ENCODE measurements around the gene ALK.

ALK gene

DNA sequence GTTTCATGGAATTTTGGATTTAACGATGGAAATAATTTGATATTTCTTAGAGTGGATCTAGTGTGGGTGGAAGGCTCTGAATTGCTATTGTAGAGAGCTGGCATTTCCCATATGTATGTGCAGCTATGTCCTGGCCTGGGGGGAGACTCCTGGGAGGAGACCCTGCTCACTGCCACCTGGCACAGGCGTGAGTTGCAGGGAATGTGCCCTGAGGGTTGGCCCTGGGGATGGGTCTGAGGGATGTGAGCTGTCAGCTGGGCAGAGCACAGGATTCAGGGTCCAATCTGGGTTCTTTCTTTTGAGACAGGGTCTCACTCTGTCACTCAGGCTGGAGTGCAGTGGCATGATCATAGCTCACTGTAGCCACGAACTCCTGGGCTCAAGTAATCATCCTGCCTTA is 686.0 kb downstream of the ALK start:
- DNase-seq = no peak

DNA sequence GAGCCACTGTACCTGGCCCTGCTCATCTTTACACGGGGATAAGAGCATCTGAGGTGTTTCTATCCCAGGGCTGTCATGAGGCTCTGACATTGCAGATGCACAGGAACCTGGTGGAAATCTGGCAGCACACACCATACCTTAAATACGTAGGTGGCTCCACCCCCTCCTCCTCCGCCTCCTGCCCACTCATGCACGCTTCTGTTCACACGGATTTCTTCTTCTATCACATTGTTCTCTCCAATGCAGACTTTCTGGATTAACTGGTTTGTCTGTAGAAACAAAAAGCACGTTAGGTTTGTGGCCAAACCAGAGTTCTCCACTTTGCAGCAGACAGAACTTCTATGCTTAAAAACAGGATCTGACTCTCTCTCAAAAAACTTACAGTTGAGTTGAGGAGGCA is 688.0 kb downstream of the ALK start:
- no peak for DNase-seq

DNA sequence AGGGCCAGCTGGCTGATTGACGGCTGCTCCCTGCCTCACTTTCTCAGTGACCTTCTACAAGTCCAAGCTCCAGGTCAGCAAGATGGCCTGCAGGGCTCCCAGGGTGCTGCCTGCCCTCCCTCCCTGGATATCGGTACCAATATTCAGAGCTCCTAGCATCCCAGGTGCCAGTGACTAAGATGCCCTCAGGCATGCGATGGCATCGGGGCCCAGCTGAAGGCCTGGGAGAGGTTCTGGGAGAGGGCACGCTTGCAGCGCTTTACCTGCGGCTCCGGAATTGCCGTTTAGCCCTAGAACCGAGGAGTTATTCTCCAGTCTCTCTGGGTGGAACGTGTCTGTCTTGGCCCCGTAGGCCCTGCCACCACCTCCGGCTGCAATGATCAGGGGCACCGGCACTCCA is 689.3 kb downstream of the ALK start:
- no peak for DNase-seq

DNA sequence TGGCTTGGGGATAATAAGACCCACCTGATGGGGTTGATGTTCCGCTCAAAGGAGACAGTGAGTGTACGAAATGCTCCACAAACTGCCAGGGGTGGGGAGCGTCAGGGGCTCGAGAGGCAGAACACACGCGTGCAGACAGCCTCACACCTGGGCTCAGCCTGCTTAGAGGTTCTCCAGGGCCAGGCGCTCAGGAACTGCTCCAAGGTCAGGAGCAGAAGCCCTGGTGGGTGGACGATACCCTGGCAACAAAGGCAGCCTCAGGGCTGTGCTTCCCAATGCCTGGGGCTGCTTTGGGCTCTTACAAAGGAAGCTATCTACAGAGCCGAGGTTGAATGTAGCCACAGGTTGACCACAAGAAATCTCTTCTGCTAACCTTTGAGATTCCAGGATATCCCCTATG is 691.7 kb downstream of the ALK start:
- DNase-seq = no peak

DNA sequence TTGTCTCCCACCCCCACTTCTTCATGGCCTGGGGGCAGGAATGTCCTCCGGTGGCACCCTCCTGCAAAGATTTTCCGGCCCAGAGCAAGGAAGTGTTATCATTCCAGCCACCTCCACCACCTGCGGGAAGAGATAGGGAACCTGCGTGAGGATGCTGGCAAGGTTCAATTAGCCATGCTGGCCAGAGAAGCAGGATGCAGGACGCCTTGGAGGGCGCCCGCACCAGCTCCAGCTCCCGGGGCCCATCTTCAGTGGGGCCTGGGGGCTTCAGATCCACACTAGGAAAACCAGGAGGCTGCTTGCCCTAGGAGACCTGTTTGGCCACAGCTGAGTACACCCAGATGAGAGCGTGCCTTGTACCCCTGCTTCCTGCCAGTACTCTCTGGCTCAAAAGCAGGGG is 692.4 kb downstream of the ALK start:
- DNase-seq = no peak

DNA sequence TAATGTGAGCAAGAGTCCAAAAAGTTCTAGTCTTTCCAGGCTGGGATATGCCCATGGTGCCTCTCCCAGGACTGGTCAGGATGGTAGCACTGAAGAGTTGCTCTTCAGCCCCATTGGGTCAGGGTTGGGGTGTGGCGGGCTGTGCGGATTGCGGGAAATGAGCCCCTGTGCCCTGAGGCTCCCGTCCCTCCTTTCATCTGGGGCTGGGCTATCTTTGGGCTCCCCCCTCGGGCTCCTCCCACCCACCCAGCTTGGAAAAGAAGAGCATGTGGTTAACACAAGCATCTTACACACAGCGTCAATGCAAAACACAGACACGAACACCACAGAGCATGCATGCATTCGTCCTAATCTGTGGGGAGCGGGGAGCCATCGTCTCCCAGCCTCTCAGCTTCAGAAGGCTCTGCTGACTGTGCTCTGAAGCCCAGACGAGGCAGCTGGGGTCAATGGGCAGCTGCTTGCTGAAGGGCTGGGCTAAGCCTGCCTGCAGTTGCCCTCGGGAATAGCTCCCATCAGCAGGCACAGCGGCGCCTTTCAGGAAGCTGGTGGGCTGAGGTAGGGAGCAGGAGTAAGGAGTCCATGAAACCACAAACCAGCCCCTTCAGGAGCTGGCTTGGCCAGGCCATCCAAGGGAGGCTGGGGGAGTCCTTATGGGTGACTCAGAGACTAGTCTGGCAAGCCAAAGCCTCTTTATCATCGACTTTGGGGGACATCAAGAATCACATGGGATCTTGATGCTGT is 693.3 kb downstream of the ALK start:
- DNase-seq = no peak

DNA sequence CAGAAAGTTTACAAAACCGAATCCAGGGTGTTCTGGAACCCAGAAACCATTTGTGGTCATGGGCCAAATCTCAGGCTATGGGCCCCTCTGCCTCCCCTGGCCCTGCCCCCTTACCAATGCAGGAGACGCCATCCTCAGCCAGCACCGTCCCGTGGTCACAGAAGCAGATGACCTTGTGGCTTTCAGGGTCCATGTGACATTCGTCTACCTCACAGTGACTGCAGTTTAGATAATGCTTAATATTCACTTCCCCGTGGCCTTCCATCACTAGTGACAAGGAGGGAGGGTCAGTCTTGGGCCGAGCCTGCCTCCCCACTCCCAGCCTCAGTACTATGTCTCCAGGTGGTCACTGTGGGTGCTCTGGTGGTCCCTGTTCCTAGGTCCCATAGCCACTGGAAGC is 694.6 kb downstream of the ALK start:
- DNase-seq = no peak

DNA sequence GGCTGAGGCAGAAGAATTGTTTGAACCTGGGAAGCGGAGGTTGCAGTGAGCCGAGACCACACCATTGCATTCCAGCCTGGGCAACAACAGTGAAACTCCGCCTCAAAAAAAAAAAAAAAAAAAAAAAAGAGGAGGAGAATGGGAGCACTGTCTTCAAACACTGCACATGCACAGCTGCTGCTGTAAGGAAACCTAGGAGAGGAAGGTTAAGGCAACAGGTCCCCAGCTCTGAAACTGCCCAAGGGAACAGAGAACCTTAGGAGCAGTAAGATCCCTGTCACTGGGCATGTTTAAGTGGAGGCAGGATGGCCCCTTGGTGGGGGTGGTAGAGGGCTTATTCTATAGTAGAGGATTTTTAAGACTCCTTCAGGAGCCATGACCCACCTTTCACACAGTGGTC is 695.0 kb downstream of the ALK start:
- no peak for DNase-seq

DNA sequence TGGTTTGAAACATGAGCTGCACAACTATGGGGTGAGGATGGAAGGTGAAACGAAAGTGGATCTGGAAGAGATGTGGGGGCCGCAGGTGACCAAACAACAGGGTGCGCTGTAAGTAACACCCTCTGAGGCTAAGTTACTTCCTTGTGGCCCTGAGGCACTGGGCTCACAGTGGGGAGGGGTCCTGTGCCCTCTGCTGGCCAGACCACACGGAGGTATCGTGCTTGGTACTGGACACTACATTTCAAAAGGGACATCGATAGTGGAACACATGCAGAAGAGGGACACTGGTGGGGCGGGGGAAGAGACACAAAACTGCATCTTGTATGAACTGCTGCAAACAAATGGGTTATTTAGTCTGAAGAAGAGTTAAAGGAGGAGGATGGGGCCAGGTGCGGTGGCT is 695.6 kb downstream of the ALK start:
- DNase-seq = no peak

DNA sequence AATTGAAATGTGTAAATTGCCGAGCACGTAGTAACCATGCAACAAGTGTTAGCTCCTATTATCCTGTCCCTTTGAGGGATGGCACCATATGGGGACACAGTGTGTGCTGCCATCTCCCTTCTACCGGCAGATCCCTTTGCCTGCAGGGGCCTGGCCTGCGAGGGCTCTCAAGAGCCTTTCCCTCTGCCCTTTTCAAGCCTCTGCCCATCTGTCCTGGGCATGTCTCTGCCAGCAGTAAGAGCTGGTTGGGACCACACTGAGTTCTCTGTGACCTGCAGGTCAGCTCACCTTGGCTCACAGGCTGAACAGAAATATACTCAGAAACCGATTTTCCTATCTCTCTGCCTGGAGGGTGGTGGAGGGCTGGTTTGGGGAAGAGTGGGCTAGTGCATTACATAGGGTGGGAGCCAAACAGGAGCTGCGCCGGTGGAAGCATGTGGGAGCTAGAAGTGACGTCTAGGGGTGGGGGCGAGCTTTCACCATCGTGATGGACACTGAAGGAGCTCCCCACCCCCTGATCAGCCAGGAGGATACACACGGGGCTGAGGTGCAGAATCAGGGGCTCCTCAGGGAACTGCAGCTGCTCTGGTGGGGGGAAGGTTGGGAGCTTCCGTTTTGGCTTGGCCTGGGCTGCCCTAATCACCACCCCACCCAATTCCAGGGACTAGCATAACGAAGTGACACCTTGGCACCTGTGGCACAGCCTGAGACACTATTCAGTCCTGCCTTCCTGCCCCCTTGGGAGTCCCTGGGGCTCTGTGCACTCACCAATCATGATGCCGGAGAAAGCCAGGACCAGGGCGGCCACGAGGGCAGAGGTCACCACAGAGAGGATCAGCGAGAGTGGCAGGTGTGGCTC is 696.5 kb downstream of the ALK start:
- DNase-seq = no peak

DNA sequence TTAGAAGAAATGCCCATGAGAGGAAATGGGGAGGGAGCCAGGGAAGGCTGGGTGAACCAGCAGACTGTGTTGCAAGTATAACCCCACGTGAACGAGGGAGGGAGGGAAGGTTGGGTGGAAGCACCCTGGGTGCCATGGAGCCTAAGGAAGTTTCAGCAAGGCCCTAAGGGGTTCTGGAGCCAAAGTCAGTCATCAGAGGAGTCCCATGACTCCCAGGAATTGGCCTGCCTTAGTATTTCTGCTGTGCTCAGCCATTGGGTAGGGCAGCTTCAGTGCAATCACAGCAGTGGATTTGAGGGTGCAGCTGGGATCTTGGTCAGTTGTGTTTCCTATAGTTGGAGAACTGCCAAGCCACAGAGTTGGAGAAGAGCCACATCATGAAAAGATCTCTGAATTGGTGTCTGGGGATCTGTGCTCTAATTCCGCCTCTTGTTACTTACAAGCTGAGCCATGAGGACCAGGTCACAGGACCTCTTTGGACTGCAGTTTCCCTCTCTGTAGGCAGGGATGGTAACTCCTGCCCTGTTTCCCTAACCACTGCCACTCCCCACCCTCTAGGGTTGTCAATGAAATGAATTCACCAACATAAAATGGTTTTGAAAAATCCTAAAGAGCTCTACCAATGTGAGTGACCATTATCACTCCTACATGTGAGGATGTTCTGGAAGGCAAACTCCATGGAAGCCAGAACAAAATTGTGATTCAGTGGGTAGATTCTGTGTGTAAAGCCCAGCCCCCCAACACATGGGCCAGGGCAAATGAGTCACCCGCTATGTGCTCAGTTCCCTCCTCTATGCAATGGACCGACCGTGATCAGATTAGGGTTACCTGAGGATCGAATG is 697.3 kb downstream of the ALK start:
- peak; percentile 40 for DNase-seq

DNA sequence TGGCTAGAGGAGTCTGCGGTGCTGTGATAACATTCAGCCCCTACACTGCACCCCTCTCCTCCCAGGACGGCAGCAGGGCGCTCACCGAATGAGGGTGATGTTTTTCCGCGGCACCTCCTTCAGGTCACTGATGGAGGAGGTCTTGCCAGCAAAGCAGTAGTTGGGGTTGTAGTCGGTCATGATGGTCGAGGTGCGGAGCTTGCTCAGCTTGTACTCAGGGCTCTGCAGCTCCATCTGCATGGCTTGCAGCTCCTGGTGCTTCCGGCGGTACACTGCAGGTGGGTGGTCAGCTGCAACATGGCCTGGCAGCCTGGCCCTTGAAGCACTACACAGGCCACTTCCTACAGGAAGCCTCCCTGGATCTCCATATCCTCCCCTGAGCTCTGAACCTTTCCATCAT is 698.1 kb downstream of the ALK start:
- no peak for DNase-seq

DNA sequence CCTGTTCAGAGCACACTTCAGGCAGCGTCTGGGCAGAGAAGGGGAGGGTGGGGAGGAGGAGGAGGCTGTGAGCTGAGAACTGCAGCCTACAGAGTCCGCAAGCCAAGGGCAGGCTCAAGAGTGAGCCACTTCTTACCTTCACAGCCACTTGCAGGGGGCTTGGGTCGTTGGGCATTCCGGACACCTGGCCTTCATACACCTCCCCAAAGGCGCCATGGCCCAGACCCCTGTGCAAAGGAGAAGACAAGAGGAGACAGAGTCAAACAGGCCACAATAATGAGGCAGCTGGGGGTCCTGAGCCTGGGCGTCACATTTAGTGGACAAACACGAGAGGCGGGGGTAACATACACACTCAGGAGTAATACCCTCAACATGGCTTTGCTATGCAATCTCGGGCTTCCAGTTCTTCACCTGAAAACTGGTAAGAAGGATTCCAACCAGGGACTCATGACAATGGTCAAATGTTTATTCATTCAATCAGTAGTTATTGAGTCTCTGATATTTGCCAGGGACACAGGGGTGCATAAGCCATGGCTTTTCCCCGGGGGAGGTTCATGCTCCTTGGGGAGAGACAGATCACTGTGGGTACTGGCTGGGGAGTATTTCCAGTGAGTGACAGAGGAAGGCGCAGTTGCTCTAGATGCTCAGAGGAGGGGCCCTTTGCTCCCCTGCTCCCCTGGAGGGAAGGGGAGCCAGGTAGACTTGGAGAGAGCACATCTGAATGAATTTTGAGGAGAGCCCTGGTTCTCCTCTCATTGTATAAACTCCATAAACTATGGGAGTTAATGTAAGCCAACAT is 698.8 kb downstream of the ALK start:
- DNase-seq = no peak

DNA sequence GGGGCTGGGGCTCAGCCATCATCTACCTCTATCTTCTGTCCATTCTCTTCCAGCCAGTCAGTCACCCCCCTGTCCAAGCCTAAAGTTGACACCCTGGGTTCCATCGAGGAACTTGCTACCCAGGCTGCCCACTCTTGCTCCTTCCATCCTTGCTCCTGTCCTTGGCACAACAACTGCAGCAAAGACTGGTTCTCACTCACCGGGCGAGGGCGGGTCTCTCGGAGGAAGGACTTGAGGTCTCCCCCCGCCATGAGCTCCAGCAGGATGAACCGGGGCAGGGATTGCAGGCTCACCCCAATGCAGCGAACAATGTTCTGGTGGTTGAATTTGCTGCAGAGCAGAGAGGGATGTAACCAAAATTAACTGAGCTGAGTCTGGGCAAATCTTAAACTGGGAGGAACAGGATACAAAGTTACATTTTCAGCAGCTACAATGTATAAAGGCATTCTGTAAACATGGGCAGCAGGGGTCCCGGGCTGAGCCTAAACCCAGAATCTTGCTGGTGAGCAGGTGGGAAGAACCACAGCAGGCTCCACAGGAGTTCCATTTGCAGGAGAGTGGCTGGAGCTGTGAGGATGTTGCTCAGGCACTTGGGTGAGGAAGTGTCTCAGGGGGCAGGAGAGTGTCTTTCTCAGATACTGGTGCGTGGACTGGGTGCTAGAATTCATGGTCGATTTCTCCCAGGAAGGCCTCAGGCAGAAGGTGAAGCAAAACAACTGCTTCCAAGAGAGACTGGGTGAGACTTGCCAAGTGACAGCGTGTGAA is 700.7 kb downstream of the ALK start:
- no peak for DNase-seq

DNA sequence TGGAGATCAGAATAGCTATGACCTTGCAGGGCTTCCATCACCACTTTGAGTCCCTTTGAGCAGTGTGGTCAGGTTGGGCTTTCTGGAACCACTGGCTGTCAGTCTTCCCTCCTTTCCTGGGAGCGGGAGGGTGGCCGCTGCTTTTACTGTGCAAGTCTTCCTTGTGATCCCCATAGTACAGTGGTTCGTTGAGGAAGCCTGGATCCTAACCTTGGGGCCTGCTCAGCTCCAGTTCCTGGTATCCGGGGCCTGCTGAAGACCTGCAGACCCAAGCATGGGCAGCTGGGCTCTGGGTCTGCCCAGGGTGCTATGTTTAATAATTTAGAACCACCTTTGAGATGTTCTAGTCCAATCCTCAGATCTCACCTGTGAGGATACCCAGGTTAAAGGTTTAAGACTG is 702.0 kb downstream of the ALK start:
- DNase-seq = no peak

DNA sequence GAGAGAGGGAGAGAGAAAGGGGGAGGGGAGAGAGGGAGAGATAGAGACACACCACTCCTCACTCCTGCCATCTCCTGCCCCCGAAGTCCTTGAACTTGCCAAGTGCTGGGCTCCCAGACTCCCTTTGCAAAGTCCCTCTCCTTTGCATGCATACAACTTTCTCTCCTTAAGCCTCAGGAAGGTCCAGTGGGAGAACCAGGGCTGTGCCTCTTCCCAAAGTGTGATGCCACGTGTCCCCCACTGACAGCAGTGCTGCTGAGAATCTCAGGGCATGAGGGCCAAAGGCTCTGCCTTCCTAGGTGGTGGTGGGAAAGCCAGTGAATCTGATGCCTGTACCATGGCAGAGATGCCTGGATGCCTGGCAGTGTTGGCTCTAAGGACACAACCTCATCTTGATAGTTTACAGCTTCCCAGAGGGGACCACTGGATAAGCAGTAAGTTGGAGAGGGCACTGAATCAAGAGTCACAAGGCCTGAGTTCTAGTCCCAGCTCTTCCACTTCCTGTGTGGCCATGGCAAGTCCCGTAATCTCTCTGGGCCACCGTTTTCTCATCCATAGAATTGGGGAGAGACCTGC is 702.7 kb downstream of the ALK start:
- DNase-seq = no peak

DNA sequence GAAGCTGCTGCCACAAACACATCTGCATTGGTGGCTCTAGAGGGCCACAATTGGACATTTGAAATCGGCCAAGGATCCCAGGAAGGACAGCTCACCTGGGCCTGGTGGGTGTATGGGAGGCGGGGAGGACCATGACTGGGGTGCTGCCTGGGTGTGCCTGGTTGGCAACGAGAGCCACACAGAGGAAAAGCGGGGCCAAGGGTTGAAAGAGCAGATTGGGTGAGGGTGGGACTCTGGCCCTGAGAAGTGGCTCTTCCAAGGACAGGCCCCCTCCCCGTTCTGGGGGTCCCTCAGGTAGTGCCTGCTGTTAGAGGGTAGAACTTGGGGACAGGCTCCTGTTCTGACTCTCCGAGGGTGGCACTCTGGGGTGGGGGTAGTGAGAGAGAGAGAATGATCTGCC is 703.3 kb downstream of the ALK start:
- no peak for DNase-seq

DNA sequence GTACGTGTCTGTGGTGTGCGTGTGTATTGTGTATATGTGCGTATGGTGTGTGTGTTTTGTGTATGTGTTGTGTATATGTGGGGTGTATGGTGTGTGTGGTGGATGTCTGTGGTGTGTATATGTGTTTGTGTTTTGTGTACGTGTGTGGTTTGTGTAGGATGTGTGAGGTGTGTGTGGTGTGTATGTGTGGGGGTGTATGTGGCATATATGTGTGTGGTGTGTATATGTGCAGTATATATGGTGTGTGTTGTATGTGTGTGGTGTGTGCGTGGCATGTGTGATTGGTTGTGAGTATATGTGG is 704.8 kb downstream of the ALK start:
- DNase-seq = no peak

DNA sequence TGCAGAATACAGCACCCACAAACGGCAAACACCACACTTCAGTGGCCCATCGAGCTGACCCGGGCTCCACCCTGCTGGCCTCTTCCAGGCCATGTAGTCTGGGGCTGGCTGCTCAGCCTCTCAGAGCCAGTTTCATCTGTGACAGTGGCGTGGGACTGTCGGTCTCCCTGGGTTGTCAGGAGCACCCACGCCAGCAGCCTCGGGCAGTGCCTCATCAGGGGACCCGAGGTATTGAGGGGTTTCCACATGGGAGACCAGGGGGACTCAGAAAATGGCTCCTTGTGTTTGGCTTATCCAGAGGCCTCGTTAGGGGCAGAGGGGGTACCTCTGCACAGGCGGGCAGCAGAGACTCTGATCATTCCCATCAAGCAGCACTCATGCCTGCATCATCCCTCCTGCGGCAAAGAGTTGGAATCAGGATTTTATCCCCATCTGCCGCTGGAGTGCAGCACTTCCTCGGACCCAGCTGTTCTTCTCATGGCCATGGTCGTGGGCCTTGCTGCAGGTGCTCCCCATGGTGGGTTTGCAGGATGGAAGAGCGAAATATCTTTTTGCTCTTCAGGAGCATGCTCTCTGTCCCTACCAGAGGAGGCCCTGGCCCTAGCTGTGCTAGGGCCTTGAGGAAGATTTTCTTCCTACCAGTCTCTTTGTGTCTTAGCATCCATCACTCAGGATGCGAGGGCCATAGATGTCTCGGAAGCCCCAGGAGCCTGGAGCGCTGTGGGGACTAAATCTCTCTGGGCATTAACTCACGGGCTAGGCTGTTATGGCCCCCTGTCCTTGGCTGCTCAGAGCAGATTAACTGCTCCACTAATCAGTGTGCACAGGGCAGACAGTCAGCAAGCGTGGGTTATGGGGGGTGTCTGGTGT is 705.4 kb downstream of the ALK start:
- DNase-seq = no peak

DNA sequence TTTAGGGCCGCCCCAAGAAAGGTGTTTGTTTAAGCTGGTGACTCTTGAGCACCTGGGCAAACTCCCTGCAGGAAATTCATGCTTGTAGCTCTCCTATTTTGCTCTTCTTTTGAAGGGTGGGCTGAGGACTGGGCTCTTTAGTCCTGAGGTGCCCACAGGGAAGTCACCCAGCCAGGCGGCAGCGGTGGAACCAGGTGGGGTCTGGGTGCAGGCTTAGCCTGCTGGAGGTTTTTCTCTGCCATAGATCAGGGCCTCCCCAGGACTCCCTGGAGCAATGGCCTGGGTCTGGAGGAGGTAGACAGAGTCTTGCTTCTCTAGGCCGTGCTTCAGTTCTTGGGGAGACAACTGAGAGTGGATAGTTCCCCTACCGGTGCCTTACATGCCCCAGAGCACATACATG is 706.3 kb downstream of the ALK start:
- no peak for DNase-seq

DNA sequence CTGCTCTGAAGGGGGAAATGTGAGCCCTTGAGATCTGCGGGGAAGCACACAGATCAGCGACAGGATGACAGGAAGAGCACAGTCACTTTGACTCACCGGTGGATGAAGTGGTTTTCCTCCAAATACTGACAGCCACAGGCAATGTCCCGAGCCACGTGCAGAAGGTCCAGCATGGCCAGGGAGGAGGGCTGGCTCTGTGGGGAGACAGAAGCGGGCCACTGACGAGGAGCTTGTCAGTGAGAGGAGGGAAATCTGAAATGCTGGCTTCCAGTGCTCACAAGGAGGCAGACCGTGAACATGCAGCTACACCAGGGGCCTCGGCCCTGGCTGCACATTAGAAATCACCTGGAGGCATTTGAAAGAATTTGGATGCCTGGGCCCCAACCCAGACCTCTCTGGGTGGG is 707.5 kb downstream of the ALK start:
- no peak for DNase-seq

Data from NCI-H1105 (cell line).